Measurements from ENCODE around the gene NAB1. TPM values are rescaled to one million over a fixed set of nuclear protein-coding genes. Genes with fewer than 3 reads are reported as not detected.

Gene NAB1
- total and polyA plus RNA-seq, 2 donors (not counting 3 experiments of a cell fraction or from before 2014, with no cell fraction given) = 7.5 to 36.1 TPM

- peaks cover 12% of the 10 kb centered on the region for H3K4me1 ChIP-seq (ENCODE audit: control insufficient read depth, extremely low read depth, insufficient read depth, low read length)
- no peak overlapping the region for H2AFZ ChIP-seq (ENCODE audit: low read depth, low read length)
- POLR2A ChIA-PET = no interaction called here
- DNase-seq (ENCODE audit: low read depth, low spot score) = no peak
- no peak for FAIRE-seq
- H3K4me2 ChIP-seq (ENCODE audit: insufficient read depth, low read length) = no peak overlapping the region
- no peak overlapping the region for H3K27ac ChIP-seq (ENCODE audit: insufficient read depth, low read depth, low read length)
- TF ChIP-seq EZH2 (IDR thresholded peaks at IDR 0.05; ENCODE audit: borderline replicate concordance, low read depth, low read length, severe bottlenecking) (no peak), JUN (IDR thresholded peaks at IDR 0.05; ENCODE audit: borderline replicate concordance, insufficient read depth, insufficient read length, low read depth) (no peak), POLR2AphosphoS5 (IDR thresholded peaks at IDR 0.05; ENCODE audit: insufficient read depth, low read depth, low read length) (no peak), POLR2A (IDR thresholded peaks at IDR 0.05; ENCODE audit: low read depth, low read length) (no peak), GATA2 (IDR thresholded peaks at IDR 0.05; ENCODE audit: insufficient read depth, insufficient read length, low read depth, low read length) (no peak), FOS (IDR thresholded peaks at IDR 0.05; ENCODE audit: borderline replicate concordance, insufficient read depth, low read length) (no peak), MYC (IDR thresholded peaks at IDR 0.05; ENCODE audit: low read depth, low read length) (no peak), MAX (IDR thresholded peaks at IDR 0.05; ENCODE audit: insufficient read depth, insufficient read length) (no peak)
- TF ChIP-seq, protein P1, sequence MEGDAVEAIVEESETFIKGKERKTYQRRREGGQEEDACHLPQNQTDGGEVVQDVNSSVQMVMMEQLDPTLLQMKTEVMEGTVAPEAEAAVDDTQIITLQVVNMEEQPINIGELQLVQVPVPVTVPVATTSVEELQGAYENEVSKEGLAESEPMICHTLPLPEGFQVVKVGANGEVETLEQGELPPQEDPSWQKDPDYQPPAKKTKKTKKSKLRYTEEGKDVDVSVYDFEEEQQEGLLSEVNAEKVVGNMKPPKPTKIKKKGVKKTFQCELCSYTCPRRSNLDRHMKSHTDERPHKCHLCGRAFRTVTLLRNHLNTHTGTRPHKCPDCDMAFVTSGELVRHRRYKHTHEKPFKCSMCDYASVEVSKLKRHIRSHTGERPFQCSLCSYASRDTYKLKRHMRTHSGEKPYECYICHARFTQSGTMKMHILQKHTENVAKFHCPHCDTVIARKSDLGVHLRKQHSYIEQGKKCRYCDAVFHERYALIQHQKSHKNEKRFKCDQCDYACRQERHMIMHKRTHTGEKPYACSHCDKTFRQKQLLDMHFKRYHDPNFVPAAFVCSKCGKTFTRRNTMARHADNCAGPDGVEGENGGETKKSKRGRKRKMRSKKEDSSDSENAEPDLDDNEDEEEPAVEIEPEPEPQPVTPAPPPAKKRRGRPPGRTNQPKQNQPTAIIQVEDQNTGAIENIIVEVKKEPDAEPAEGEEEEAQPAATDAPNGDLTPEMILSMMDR (IDR thresholded peaks at IDR 0.05; ENCODE audit: extremely low read depth in 1 of 2, insufficient read depth in 1 of 2, low read depth in 1 of 2, low read length in 2 of 2) = no peak
- no peak overlapping the region for H3K9ac ChIP-seq (replicated peaks; ENCODE audit: extremely low read depth, insufficient read depth, low read length)
- H3K9me1 ChIP-seq (replicated peaks; ENCODE audit: control insufficient read depth, extremely low read depth, insufficient read depth, low read length) = no peaks in the 10 kb centered on the region
- no TSS peak for BruUV-seq (replicated peaks)
- no peaks in the 10 kb centered on the region for H3K79me2 ChIP-seq (ENCODE audit: control insufficient read depth, insufficient read depth, low read length)
- H3K36me3 ChIP-seq (ENCODE audit: control insufficient read depth in 2 of 2, extremely low read depth in 1 of 2, insufficient read depth in 2 of 2, low read length in 2 of 2) = no peaks in the 10 kb centered on the region
- H3K9me3 ChIP-seq (replicated peaks; ENCODE audit: control insufficient read depth, insufficient read depth, low read length) = no peaks in the 10 kb centered on the region
- CTCF ChIA-PET = interaction anchor here (2.1 kb wide), 1 partner anchor 66 kb away, joined by 5 read pairs; no protein-coding TSS in a partner anchor
- dilution Hi-C loops (cut with MboI; ENCODE audit: extremely low pct_ligation_motif_present, low sequenced_read_pairs) = no loop called here
- H4K20me1 ChIP-seq (replicated peaks; ENCODE audit: control insufficient read depth, extremely low read depth, insufficient read depth, low read length) = no peaks in the 10 kb centered on the region
- H3K27me3 ChIP-seq (ENCODE audit: control insufficient read depth in 2 of 2, insufficient read depth in 2 of 2, low read length in 2 of 2) = no peaks in the 10 kb centered on the region
- intact Hi-C loops (cut with micrococcal nuclease) = loop anchor here (2.0 kb wide), 1 partner anchor 47 kb away; no protein-coding TSS in a partner anchor
- H3K4me3 ChIP-seq (replicated peaks in 1 of 3; ENCODE audit: insufficient read depth in 1 of 3, low read depth in 1 of 3, low read length in 3 of 3) = no peak overlapping the region
Observed at GRCh38 chr2:190635781-190636180, 13.1 kb upstream of the NAB1 start.

Measured in endothelial cell of umbilical vein (primary cell).